22Rv1 (cell line): ENCODE data around the gene PLEKHA5.

Experiments used
- CTCF ChIP-seq: fragments of 450-650 bp; IDR thresholded peaks from 2 replicates; pipeline ENCODE4 v1.5.1; 2017; ENCODE audit warnings: mild to moderate bottlenecking
- ZFX ChIP-seq: fragments of 450-650 bp; IDR thresholded peaks from 2 replicates; pipeline ENCODE4 v1.6.1; 2017; ENCODE audit warnings: antibody characterized with exemption, borderline replicate concordance

- TF ChIP-seq CTCF (no peak), ZFX (no peak)
Measured at GRCh38 chr12:19299765-19300164, 170.2 kb downstream of the PLEKHA5 start.
